A549 (cell line): ENCODE data around the gene PIPOX. TPM values are rescaled to one million over a fixed set of nuclear protein-coding genes. Genes with fewer than 3 reads are reported as not detected.

ENCODE experiments used
- ATAC-seq, 2 experiments: fragments of 200-7000 bp in 1 of 2; fragments of >200 bp in 1 of 2; cut with Nextera tagmentation in 1 of 2; cut with Tn5 transposase in 1 of 2; 3 replicates each; pipeline versions ENCODE4 v1.8.0 to v1.9.1; 2018 to 2020; ENCODE audit warnings: mild to moderate bottlenecking in 1 of 2, moderate library complexity in 1 of 2
- CTCF ChIA-PET: fragments of 300-600 bp; sonication (Branson Sonifier 250); formaldehyde crosslinking; extraction: SDS; loops from one replicate; lab custom pipeline; 2021; ENCODE audit warnings: antibody characterized with exemption, inconsistent platforms; lab: Yijun Ruan, JAX
- POLR2A ChIA-PET: fragments of 350-600 bp; formaldehyde crosslinking; extraction: SDS; loops from one replicate; lab custom pipeline; 2021; ENCODE audit warnings: antibody characterized with exemption, inconsistent platforms; lab: Yijun Ruan, JAX
- DNase-seq, 2 experiments: peaks; one replicate each; pipeline versions ENCODE4 v3.0.0 to v3.0.0-alpha.2; 2011 to 2016; ENCODE audit warnings: low read depth in 1 of 2, low spot score in 1 of 2
- FAIRE-seq: peaks from 2 replicates; lab custom pipeline; 2011; peaks lifted over from hg19 to GRCh38; lab: Jason Lieb, UNC
- H3K27ac ChIP-seq, 2 experiments: fragments of >200 bp; sonication (Bioruptor Twin); formaldehyde crosslinking; 3 replicates each; pipeline ENCODE4 v1.5.1; 2016 to 2017
- H3K4me1 ChIP-seq: fragments of >200 bp; sonication (Bioruptor Twin); formaldehyde crosslinking; 3 replicates; pipeline ENCODE4 v1.6.1; 2016
- H3K4me2 ChIP-seq: fragments of >200 bp; sonication (Bioruptor Twin); formaldehyde crosslinking; 3 replicates; pipeline ENCODE4 v1.6.1; 2016
- H3K4me3 ChIP-seq: fragments of >200 bp; sonication (Bioruptor Twin); formaldehyde crosslinking; 3 replicates; pipeline ENCODE4 v1.5.1; 2016
- H3K9me3 ChIP-seq: fragments of >200 bp; sonication (Bioruptor Twin); formaldehyde crosslinking; 3 replicates; pipeline ENCODE4 v1.6.1; 2016
- ATOH8 ChIP-seq: fragments of 250-450 bp; sonication (Bioruptor Pico); IDR thresholded peaks from 2 replicates; pipeline ENCODE4 v1.5.0; 2020; ENCODE audit warnings: low read depth, mild to moderate bottlenecking, moderate library complexity
- BCL3 ChIP-seq: fragments of >200 bp; sonication (Bioruptor Twin); formaldehyde crosslinking; IDR thresholded peaks from 3 replicates; pipeline ENCODE4 v1.6.1; 2016
- BHLHE40 ChIP-seq: IDR thresholded peaks from 2 replicates; pipeline ENCODE4 v1.6.1; 2012; ENCODE audit warnings: low read depth, low read length, inconsistent platforms
- CBX8 ChIP-seq: fragments of 200-600 bp; sonication (generic); IDR thresholded peaks from 2 replicates; pipeline ENCODE4 v1.6.1; 2016
- E2F6 ChIP-seq: IDR thresholded peaks from 2 replicates; pipeline ENCODE4 v1.6.1; 2012; ENCODE audit warnings: low read depth, borderline replicate concordance
- EHMT2 ChIP-seq: fragments of 200-600 bp; sonication (generic); IDR thresholded peaks from 2 replicates; pipeline ENCODE4 v1.6.1; 2016; ENCODE audit warnings: antibody characterized with exemption, low read depth, mild to moderate bottlenecking, moderate library complexity
- ELK1 ChIP-seq: fragments of 150-350 bp; IDR thresholded peaks from 2 replicates; pipeline ENCODE4 v1.6.1; 2014; ENCODE audit warnings: low read depth, mild to moderate bottlenecking, low read length
- ESRRA ChIP-seq: fragments of 150-350 bp; IDR thresholded peaks from 2 replicates; pipeline ENCODE4 v1.6.1; 2014; ENCODE audit warnings: mild to moderate bottlenecking, low read length, borderline replicate concordance
- FOXS1 ChIP-seq: fragments of 250-450 bp; sonication (Bioruptor Pico); IDR thresholded peaks from 2 replicates; pipeline ENCODE4 v1.5.0; 2020; ENCODE audit warnings: mild to moderate bottlenecking, moderate library complexity
- HDAC2 ChIP-seq: fragments of 200-600 bp; sonication (generic); IDR thresholded peaks from 2 replicates; pipeline ENCODE4 v1.6.1; 2016
- HOXA7 ChIP-seq: fragments of 250-450 bp; sonication (Bioruptor Pico); IDR thresholded peaks from 2 replicates; pipeline ENCODE4 v1.5.0; 2020; ENCODE audit warnings: mild to moderate bottlenecking, moderate library complexity
- JUNB ChIP-seq: fragments of >200 bp; sonication (Bioruptor Twin); formaldehyde crosslinking; IDR thresholded peaks from 2 replicates; pipeline ENCODE4 v1.6.1; 2016
- KDM1A ChIP-seq: fragments of 200-600 bp; sonication (generic); IDR thresholded peaks from 2 replicates; pipeline ENCODE4 v1.6.1; 2016; ENCODE audit warnings: low read depth, mild to moderate bottlenecking
- KDM5A ChIP-seq: fragments of 200-600 bp; sonication (generic); IDR thresholded peaks from 2 replicates; pipeline ENCODE4 v1.6.1; 2016; ENCODE audit warnings: antibody characterized with exemption, mild to moderate bottlenecking
- MAFK ChIP-seq: fragments of 450-650 bp; IDR thresholded peaks from 2 replicates; pipeline ENCODE4 v1.6.1; 2014; ENCODE audit not compliant: partially characterized antibody
- MAX ChIP-seq: IDR thresholded peaks from 2 replicates; pipeline ENCODE4 v1.6.1; 2012
- MYC ChIP-seq: IDR thresholded peaks from 2 replicates; pipeline ENCODE4 v1.6.1; 2012; ENCODE audit warnings: mild to moderate bottlenecking, inconsistent platforms, low read length, improper control_type of control experiment, borderline replicate concordance
- RAD21 ChIP-seq, 2 experiments: fragments of >200 bp in 1 of 2; sonication (Bioruptor Twin) in 1 of 2; formaldehyde crosslinking in 1 of 2; IDR thresholded peaks in 1 of 2; conservative IDR thresholded peaks in 1 of 2; 2 replicates in 1 of 2; 3 replicates in 1 of 2; pipeline ENCODE4 v1.6.1; 2012 to 2018; ENCODE audit warnings: inconsistent platforms in 1 of 2
- RCOR1 ChIP-seq: fragments of 150-350 bp; IDR thresholded peaks from 2 replicates; pipeline ENCODE4 v1.6.1; 2014; ENCODE audit warnings: antibody characterized with exemption, low read length, low read depth
- RFX5 ChIP-seq: fragments of 450-650 bp; IDR thresholded peaks from 2 replicates; pipeline ENCODE4 v1.7.1; 2014; ENCODE audit warnings: antibody characterized with exemption, mild to moderate bottlenecking, moderate library complexity
- RNF2 ChIP-seq: fragments of 200-600 bp; sonication (generic); IDR thresholded peaks from 2 replicates; pipeline ENCODE4 v1.6.1; 2016; ENCODE audit warnings: low read depth, mild to moderate bottlenecking, antibody characterized with exemption, moderate library complexity, borderline replicate concordance
- SMC3 ChIP-seq: fragments of >200 bp; sonication (Bioruptor Twin); formaldehyde crosslinking; IDR thresholded peaks from 3 replicates; pipeline ENCODE4 v1.6.1; 2018; ENCODE audit warnings: inconsistent platforms
- TFCP2L1 ChIP-seq: fragments of 250-450 bp; sonication (Bioruptor Pico); IDR thresholded peaks from 2 replicates; pipeline ENCODE4 v1.5.0; 2021; ENCODE audit warnings: mild to moderate bottlenecking
- USF2 ChIP-seq: fragments of 450-650 bp; IDR thresholded peaks from 2 replicates; pipeline ENCODE4 v1.6.1; 2014; ENCODE audit warnings: antibody characterized with exemption
- ZC3H11A ChIP-seq: fragments of 450-650 bp; IDR thresholded peaks from 2 replicates; pipeline ENCODE4 v1.6.1; 2014; ENCODE audit warnings: antibody characterized with exemption, mild to moderate bottlenecking
- ZFP36 ChIP-seq: fragments of 450-650 bp; IDR thresholded peaks from 2 replicates; pipeline ENCODE4 v1.6.1; 2014; ENCODE audit warnings: borderline replicate concordance; ENCODE audit not compliant: partially characterized antibody
- ZSCAN20 ChIP-seq: fragments of 250-450 bp; sonication (Bioruptor Pico); IDR thresholded peaks from 2 replicates; pipeline ENCODE4 v1.8.0; 2022; ENCODE audit warnings: mild to moderate bottlenecking, moderate library complexity
- WGBS: methylation state at CpG from one replicate; pipeline ENCODE4 v1.1.6; 2017; ENCODE audit errors: missing lambda C conversion rate; 5-methylcytosine and 5-hydroxymethylcytosine counted together
- polyA plus RNA-seq, 4 experiments: library from polyadenylated mRNA; depleted of rRNA in 3 of 4; stranded (reverse); fragments of >200 nt; fragmentation: RNase III in 1 of 4; extraction: RNeasy Plus Mini Kit Qiagen cat#74134 plus additional on column Dnase treatment in 1 of 4; gene quantifications; 2 replicates in 3 of 4; 3 replicates in 1 of 4; pipeline ENCODE4 v1.2.3, GENCODE V29; 2011 to 2017

Gene PIPOX
- polyA plus RNA-seq, 2 of the 4 experiments (the other 2 are of a cell fraction): 0.39 to 0.94 TPM

GRCh38 chr17:29102046-29102445 is 59.1 kb downstream of the PIPOX start:
- Histone ChIP-seq H3K27ac (no peak overlapping the region), H3K4me2 (no peak overlapping the region), H3K9me3 (no peaks in the 10 kb centered on the region), H3K4me3 (no peak overlapping the region)
- ATAC-seq: no peak; a peak in 1 of 6 replicates
- FAIRE-seq: no peak
- no peak for DNase-seq
- WGBS: 70% methylated on average over 3 of the region's 3 CpGs
- no peak for TF ChIP-seq MYC
- TF ChIP-seq SMC3: no peak
- no peak for TF ChIP-seq E2F6
- no peak for TF ChIP-seq KDM5A
- no peak for TF ChIP-seq FOXS1 (CRISPR knock-in tag)
- TF ChIP-seq ZFP36: no peak
- no peak for TF ChIP-seq RAD21 (conservative IDR thresholded peaks at IDR 0.05 in 1 of 2, IDR thresholded peaks at IDR 0.05 in 1 of 2)
- no peak for TF ChIP-seq BCL3
- no peak for TF ChIP-seq RCOR1
- TF ChIP-seq EHMT2: no peak
- TF ChIP-seq USF2: no peak
- no peak for TF ChIP-seq BHLHE40
- TF ChIP-seq MAFK: no peak
- no peak for TF ChIP-seq TFCP2L1 (CRISPR knock-in tag)
- no peak for TF ChIP-seq JUNB
- no peak for TF ChIP-seq HDAC2
- TF ChIP-seq ESRRA: no peak
- no peak for TF ChIP-seq MAX
- TF ChIP-seq, all 56 proteins: peak for 0
- ChIA-PET POLR2A (no interaction called here), CTCF (interaction anchor here (1.7 to 2.4 kb wide), 4 partner anchors 39 to 149 kb away, joined by 3 to 12 read pairs (median 8); no protein-coding TSS in a partner anchor)
- H3K4me1 ChIP-seq: no peaks in the 10 kb centered on the region

GRCh38 chr17:29102741-29103181 is 59.8 kb downstream of the PIPOX start:
- Histone ChIP-seq H3K4me2 (no peak overlapping the region), H3K9me3 (no peaks in the 10 kb centered on the region), H3K4me3 (no peak overlapping the region), H3K27ac (no peak overlapping the region), H3K4me1 (peaks cover 7% of the 10 kb centered on the region)
- WGBS: 90% methylated on average over 11 of the region's 11 CpGs
- no peak for ATAC-seq
- TF ChIP-seq ZC3H11A (no peak), RFX5 (no peak), MYC (no peak), ZSCAN20 (CRISPR knock-in tag) (no peak), HOXA7 (CRISPR knock-in tag) (no peak), FOXS1 (CRISPR knock-in tag) (no peak), ESRRA (no peak), HDAC2 (no peak), EHMT2 (no peak), ELK1 (no peak), RNF2 (no peak), BCL3 (no peak), ATOH8 (no peak), KDM1A (no peak), CBX8 (no peak)
- DNase-seq: no peak
- no peak for FAIRE-seq
- POLR2A ChIA-PET: no interaction called here
- CTCF ChIA-PET: interaction anchor here (1.7 to 2.4 kb wide), 4 partner anchors 40 to 149 kb away, joined by 3 to 12 read pairs (median 8); no protein-coding TSS in a partner anchor
